Liver (tissue), 9 donors: Measurements from ENCODE around the gene PLA2G10. TPM values are rescaled to one million over a fixed set of nuclear protein-coding genes. Genes with fewer than 3 reads are reported as not detected.

Source experiments
- DNase-seq: peaks from one replicate; pipeline ENCODE4 v3.0.0-alpha.2; 2017; ENCODE audit warnings: low spot score
- H3K27ac ChIP-seq, 2 donors: one replicate each; pipeline ENCODE4 v1.7.0; 2013; ENCODE audit warnings: inconsistent platforms in 2 of 2, low read length in 2 of 2, control low read depth in 1 of 2, low read depth in 1 of 2, mild to moderate bottlenecking in 1 of 2
- H3K27me3 ChIP-seq, 4 donors: one replicate each; pipeline versions ENCODE4 v1.6.1 to v1.7.0; 2013; ENCODE audit warnings: low read length in 3 of 4, inconsistent platforms in 1 of 4, mild to moderate bottlenecking in 1 of 4, moderate library complexity in 1 of 4; ENCODE audit not compliant: control insufficient read depth in 4 of 4, insufficient read depth in 4 of 4
- H3K36me3 ChIP-seq, 4 donors: one replicate each; pipeline versions ENCODE4 v1.6.1 to v1.7.0; 2013; ENCODE audit warnings: low read length in 3 of 4, mild to moderate bottlenecking in 3 of 4, low read depth in 1 of 4, moderate library complexity in 1 of 4; ENCODE audit not compliant: control insufficient read depth in 4 of 4, insufficient read depth in 3 of 4
- H3K4me1 ChIP-seq, 4 donors: one replicate each; pipeline versions ENCODE4 v1.6.1 to v1.7.0; 2013; ENCODE audit warnings: low read length in 3 of 4, mild to moderate bottlenecking in 3 of 4, moderate library complexity in 1 of 4; ENCODE audit not compliant: control insufficient read depth in 4 of 4, insufficient read depth in 4 of 4
- H3K4me3 ChIP-seq, 3 donors: one replicate each; pipeline versions ENCODE4 v1.6.1 to v1.7.0; 2013; ENCODE audit warnings: low read length in 3 of 3, control low read depth in 1 of 3, low read depth in 1 of 3, mild to moderate bottlenecking in 1 of 3
- H3K9ac ChIP-seq, 2 donors: one replicate each; pipeline ENCODE4 v1.7.0; 2013; ENCODE audit warnings: low read length in 2 of 2, mild to moderate bottlenecking in 2 of 2, moderate library complexity in 2 of 2, control low read depth in 1 of 2, low read depth in 1 of 2
- H3K9me3 ChIP-seq, 4 donors: one replicate each; pipeline versions ENCODE4 v1.6.1 to v1.7.0; 2013; ENCODE audit warnings: low read length in 3 of 4; ENCODE audit not compliant: control insufficient read depth in 4 of 4
- CTCF ChIP-seq: fragments of 150-350 bp; IDR thresholded peaks from 2 replicates; pipeline ENCODE4 v1.5.1; 2017; ENCODE audit warnings: improper control_type of control experiment, low read depth, low read length; ENCODE audit not compliant: missing input control
- EGR1 ChIP-seq, 2 donors: IDR thresholded peaks; 2 replicates each; pipeline ENCODE4 v1.6.1; 2016 to 2018; ENCODE audit warnings: antibody characterized with exemption in 2 of 2, low read depth in 2 of 2
- FOXA1 ChIP-seq: IDR thresholded peaks from 2 replicates; pipeline ENCODE4 v1.6.1; 2016; ENCODE audit warnings: antibody characterized with exemption
- FOXA2 ChIP-seq: IDR thresholded peaks from 2 replicates; pipeline ENCODE4 v1.6.1; 2016; ENCODE audit warnings: antibody characterized with exemption
- GABPA ChIP-seq, 2 donors: IDR thresholded peaks in 1 of 2; conservative IDR thresholded peaks in 1 of 2; 2 replicates each; pipeline ENCODE4 v1.6.1; 2016; ENCODE audit warnings: antibody characterized with exemption in 2 of 2, mild to moderate bottlenecking in 1 of 2, moderate library complexity in 1 of 2
- HNF4A ChIP-seq, 2 donors: conservative IDR thresholded peaks; 2 replicates each; pipeline ENCODE4 v1.6.1; 2016; ENCODE audit warnings: antibody characterized with exemption in 2 of 2, mild to moderate bottlenecking in 2 of 2
- JUND ChIP-seq, 2 donors: IDR thresholded peaks; 2 replicates each; pipeline ENCODE4 v1.6.1; 2016; ENCODE audit warnings: antibody characterized with exemption in 2 of 2
- RAD21 ChIP-seq, 2 donors: IDR thresholded peaks; 2 replicates each; pipeline ENCODE4 v1.6.1; 2016; ENCODE audit warnings: antibody characterized with exemption in 2 of 2, mild to moderate bottlenecking in 2 of 2
- RXRA ChIP-seq, 2 donors: IDR thresholded peaks; 2 replicates each; pipeline ENCODE4 v1.6.1; 2017 to 2018; ENCODE audit warnings: antibody characterized with exemption in 2 of 2, mild to moderate bottlenecking in 1 of 2
- SP1 ChIP-seq: IDR thresholded peaks from 2 replicates; pipeline ENCODE4 v1.6.1; 2018; ENCODE audit warnings: antibody characterized with exemption, mild to moderate bottlenecking
- YY1 ChIP-seq: IDR thresholded peaks from 2 replicates; pipeline ENCODE4 v1.6.1; 2016; ENCODE audit warnings: antibody characterized with exemption, mild to moderate bottlenecking
- ZBTB33 ChIP-seq: IDR thresholded peaks from 2 replicates; pipeline ENCODE4 v1.6.1; 2016; ENCODE audit warnings: antibody characterized with exemption
- WGBS: extraction: QIAGEN DNeasy Blood & Tissue Kit; methylation state at CpG from one replicate; pipeline ENCODE4 v1.1.7; 2013; 5-methylcytosine and 5-hydroxymethylcytosine counted together
- polyA plus RNA-seq, 2 donors: library from polyadenylated mRNA; stranded (reverse) in 1 of 2; unstranded in 1 of 2; fragments of 200-250 nt in 1 of 2; fragments of >200 nt in 1 of 2; fragmentation: Nextera tagmentation in 1 of 2; extraction: Ambion mirVana in 1 of 2; gene quantifications; one replicate each; pipeline versions ENCODE4 v1.2.1 to v1.2.3, GENCODE V29; 2013 to 2015
- total RNA-seq, 2 donors: library from RNA; depleted of rRNA; stranded (reverse); fragments of >200 nt; gene quantifications; one replicate each; pipeline ENCODE4 v1.2.3, GENCODE V29; 2014
- TF ChIP-seq, protein P1 (sequence below): IDR thresholded peaks from 2 replicates; pipeline ENCODE4 v1.6.1; 2016; ENCODE audit warnings: antibody characterized with exemption
- TF ChIP-seq, protein P2 (sequence below): IDR thresholded peaks from 2 replicates; pipeline ENCODE4 v1.6.1; 2016; ENCODE audit warnings: antibody characterized with exemption, mild to moderate bottlenecking
- TF ChIP-seq, protein P3 (sequence below): IDR thresholded peaks from 2 replicates; pipeline ENCODE4 v1.6.1; 2016; ENCODE audit warnings: antibody characterized with exemption
- donor health status: healthy.
- donor health status: healthy.
- donor health status: healthy.
- donor health status: healthy.
- donor health status: healthy.

PLA2G10 gene
- total and polyA plus RNA-seq, 4 donors = not detected

GRCh38 chr16:14650629-14651028 is 43.5 kb downstream of the PLA2G10 start:
- WGBS = 90% methylated on average over 6 of the region's 6 CpGs
- no peak for DNase-seq
- no peaks in the 10 kb centered on the region for H3K4me1 ChIP-seq
- H3K4me3 ChIP-seq = no peak overlapping the region
- no peaks in the 10 kb centered on the region for H3K27me3 ChIP-seq
- H3K36me3 ChIP-seq = peaks cover 20 to 65% (median 40%) of the 10 kb centered on the region in 4 donors
- no peak overlapping the region for H3K27ac ChIP-seq
- TF ChIP-seq JUND (IDR thresholded peaks at IDR 0.05) (no peak), CTCF (no peak), YY1 (no peak), EGR1 (IDR thresholded peaks at IDR 0.05; ENCODE audit: low read depth in 2 of 2) (no peak), GABPA (IDR thresholded peaks at IDR 0.05 in 1 of 2, conservative IDR thresholded peaks at IDR 0.05 in 1 of 2) (no peak), RAD21 (IDR thresholded peaks at IDR 0.05) (no peak), RXRA (IDR thresholded peaks at IDR 0.05) (no peak), HNF4A (conservative IDR thresholded peaks at IDR 0.05) (no peak), FOXA2 (no peak), SP1 (no peak), ZBTB33 (no peak), FOXA1 (no peak)
- TF ChIP-seq, protein P1, sequence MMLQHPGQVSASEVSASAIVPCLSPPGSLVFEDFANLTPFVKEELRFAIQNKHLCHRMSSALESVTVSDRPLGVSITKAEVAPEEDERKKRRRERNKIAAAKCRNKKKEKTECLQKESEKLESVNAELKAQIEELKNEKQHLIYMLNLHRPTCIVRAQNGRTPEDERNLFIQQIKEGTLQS = no peak
- TF ChIP-seq, protein P2, sequence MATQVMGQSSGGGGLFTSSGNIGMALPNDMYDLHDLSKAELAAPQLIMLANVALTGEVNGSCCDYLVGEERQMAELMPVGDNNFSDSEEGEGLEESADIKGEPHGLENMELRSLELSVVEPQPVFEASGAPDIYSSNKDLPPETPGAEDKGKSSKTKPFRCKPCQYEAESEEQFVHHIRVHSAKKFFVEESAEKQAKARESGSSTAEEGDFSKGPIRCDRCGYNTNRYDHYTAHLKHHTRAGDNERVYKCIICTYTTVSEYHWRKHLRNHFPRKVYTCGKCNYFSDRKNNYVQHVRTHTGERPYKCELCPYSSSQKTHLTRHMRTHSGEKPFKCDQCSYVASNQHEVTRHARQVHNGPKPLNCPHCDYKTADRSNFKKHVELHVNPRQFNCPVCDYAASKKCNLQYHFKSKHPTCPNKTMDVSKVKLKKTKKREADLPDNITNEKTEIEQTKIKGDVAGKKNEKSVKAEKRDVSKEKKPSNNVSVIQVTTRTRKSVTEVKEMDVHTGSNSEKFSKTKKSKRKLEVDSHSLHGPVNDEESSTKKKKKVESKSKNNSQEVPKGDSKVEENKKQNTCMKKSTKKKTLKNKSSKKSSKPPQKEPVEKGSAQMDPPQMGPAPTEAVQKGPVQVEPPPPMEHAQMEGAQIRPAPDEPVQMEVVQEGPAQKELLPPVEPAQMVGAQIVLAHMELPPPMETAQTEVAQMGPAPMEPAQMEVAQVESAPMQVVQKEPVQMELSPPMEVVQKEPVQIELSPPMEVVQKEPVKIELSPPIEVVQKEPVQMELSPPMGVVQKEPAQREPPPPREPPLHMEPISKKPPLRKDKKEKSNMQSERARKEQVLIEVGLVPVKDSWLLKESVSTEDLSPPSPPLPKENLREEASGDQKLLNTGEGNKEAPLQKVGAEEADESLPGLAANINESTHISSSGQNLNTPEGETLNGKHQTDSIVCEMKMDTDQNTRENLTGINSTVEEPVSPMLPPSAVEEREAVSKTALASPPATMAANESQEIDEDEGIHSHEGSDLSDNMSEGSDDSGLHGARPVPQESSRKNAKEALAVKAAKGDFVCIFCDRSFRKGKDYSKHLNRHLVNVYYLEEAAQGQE = no peak
- TF ChIP-seq, protein P3, sequence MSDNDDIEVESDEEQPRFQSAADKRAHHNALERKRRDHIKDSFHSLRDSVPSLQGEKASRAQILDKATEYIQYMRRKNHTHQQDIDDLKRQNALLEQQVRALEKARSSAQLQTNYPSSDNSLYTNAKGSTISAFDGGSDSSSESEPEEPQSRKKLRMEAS = no peak
- H3K9me3 ChIP-seq = no peaks in the 10 kb centered on the region
- H3K9ac ChIP-seq = no peak overlapping the region

DNA sequence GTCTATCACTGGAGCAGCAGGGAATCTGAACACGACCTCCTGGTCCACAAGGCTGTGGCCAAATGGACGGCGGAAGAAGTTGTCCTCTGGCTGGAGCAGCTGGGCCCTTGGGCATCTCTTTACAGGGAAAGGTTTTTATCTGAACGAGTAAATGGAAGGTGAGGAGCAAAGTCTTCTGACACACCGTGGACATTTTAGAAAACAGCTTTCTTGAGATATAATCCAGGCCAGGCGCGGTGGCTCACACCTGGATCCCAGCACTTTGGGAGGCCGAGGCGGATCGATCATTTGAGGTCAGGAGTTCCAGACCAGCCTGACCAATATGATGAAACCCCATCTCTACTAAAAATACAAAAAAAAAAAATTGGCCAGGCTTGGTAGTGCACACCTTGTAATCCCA is 44.3 kb downstream of the PLA2G10 start:
- Histone ChIP-seq H3K9me3 (no peaks in the 10 kb centered on the region), H3K27me3 (no peaks in the 10 kb centered on the region), H3K4me3 (no peak overlapping the region), H3K27ac (no peak overlapping the region), H3K36me3 (peaks cover 22 to 64% (median 47%) of the 10 kb centered on the region in 4 donors), H3K4me1 (no peaks in the 10 kb centered on the region), H3K9ac (no peak overlapping the region)
- TF ChIP-seq, protein P1 = no peak
- TF ChIP-seq ZBTB33 (no peak), CTCF (no peak), FOXA2 (no peak)
- DNase-seq = no peak
- WGBS = 96% methylated on average over 10 of the region's 10 CpGs
